Cerebellar cortex (tissue), 1 donor: ENCODE measurements around the gene ZNF500.

Experiments used
- DNase-seq: peaks from one replicate; pipeline ENCODE4 v3.0.0-alpha.2; 2015; ENCODE audit warnings: low spot score

The ZNF500 gene

GRCh38 chr16:4766875-4767628, at the start of gene ZNF500:
ZNF500 (minus strand) TSS chr16:4767162; CDS start chr16:4765978, 1,184 bp downstream.
- peak; percentile 97 for DNase-seq

- no peak for DNase-seq
These were observed 47.7 kb upstream of the ZNF500 start for GRCh38 chr16:4814542-4815173.

GRCh38 chr16:4814046-4814445, 47.1 kb upstream of the ZNF500 start:
- DNase-seq = no peak

GRCh38 chr16:4813251-4814003, 46.5 kb upstream of the ZNF500 start:
- no peak for DNase-seq

- no peak for DNase-seq
These were observed 44.8 kb upstream of the ZNF500 start for GRCh38 chr16:4811773-4812172.

GRCh38 chr16:4811242-4811641, 44.3 kb upstream of the ZNF500 start:
- no peak for DNase-seq

- no peak for DNase-seq
These were observed 39.3 kb upstream of the ZNF500 start for GRCh38 chr16:4806280-4806679.

GRCh38 chr16:4805231-4805630, 38.3 kb upstream of the ZNF500 start:
- DNase-seq = peak; percentile 47

GRCh38 chr16:4803898-4804762, 37.2 kb upstream of the ZNF500 start:
- DNase-seq = no peak

GRCh38 chr16:4803401-4803844, 36.5 kb upstream of the ZNF500 start:
- DNase-seq = no peak

- peak; percentile 94 for DNase-seq
These were observed 35.8 kb upstream of the ZNF500 start for GRCh38 chr16:4802659-4803287.

- DNase-seq = peak; percentile 84
These were observed 35.1 kb upstream of the ZNF500 start, which contains the start of gene ROGDI for GRCh38 chr16:4801962-4802658. ROGDI (minus strand) TSS chr16:4802633; CDS start chr16:4802571, 62 bp downstream.

GRCh38 chr16:4801051-4801961, 34.3 kb upstream of the ZNF500 start:
- DNase-seq = no peak

- peak; percentile 89 for DNase-seq
These were observed 33.5 kb upstream of the ZNF500 start for GRCh38 chr16:4800290-4801041.

- no peak for DNase-seq
These were observed 32.4 kb upstream of the ZNF500 start for GRCh38 chr16:4799171-4799855.

GRCh38 chr16:4798456-4798855, 31.5 kb upstream of the ZNF500 start:
- DNase-seq = no peak

GRCh38 chr16:4797805-4798252, 30.9 kb upstream of the ZNF500 start:
- no peak for DNase-seq
